ENCODE results near the gene DNM3. TPM values are rescaled to one million over a fixed set of nuclear protein-coding genes. Genes with fewer than 3 reads are reported as not detected.

The DNM3 gene
- total and polyA plus RNA-seq, 2 of the 8 experiments (the other 6 are each of a cell fraction or from before 2014, with no cell fraction given), result 2.0 to 8.5 TPM

GRCh38 chr1:171841050-171841910 lies at the start of gene DNM3 (continued):
- TF ChIP-seq RAD21 (IDR thresholded peaks at IDR 0.05 in 1 of 2, conservative IDR thresholded peaks at IDR 0.05 in 1 of 2; ENCODE audit: low read depth in 2 of 2, low read length in 2 of 2) (no peak; a peak in 1 of 4 replicates), CBX5 (IDR thresholded peaks at IDR 0.05; ENCODE audit: low read depth, low read length) (no peak), TBP (IDR thresholded peaks at IDR 0.05; ENCODE audit: low read depth, low read length) (peak; percentile 72), MAFK (IDR thresholded peaks at IDR 0.05; ENCODE audit: low read depth, low read length) (no peak), NANOG (IDR thresholded peaks at IDR 0.05; ENCODE audit: insufficient read depth, low read depth, low read length, poor library complexity, severe bottlenecking) (no peak), SIX5 (IDR thresholded peaks at IDR 0.05; ENCODE audit: low read depth, low read length) (no peak), SP4 (IDR thresholded peaks at IDR 0.05; ENCODE audit: low read length) (0 out of 2 replicates have a peak, but pooled peaks have one; percentile 58), HDAC2 (IDR thresholded peaks at IDR 0.05; ENCODE audit: borderline replicate concordance in 1 of 2, low read depth in 2 of 2, low read length in 2 of 2) (peak in 1 of 2 experiments; percentile 85; a peak in 1 of 4 replicates), RFX5 (IDR thresholded peaks at IDR 0.05; ENCODE audit: borderline replicate concordance, low read depth, low read length) (no peak), ZNF274 (IDR thresholded peaks at IDR 0.05; ENCODE audit: borderline replicate concordance, extremely low read depth, low read length) (no peak), ASH2L (IDR thresholded peaks at IDR 0.05; ENCODE audit: low read length) (peak; percentile 35), CTBP2 (IDR thresholded peaks at IDR 0.05; ENCODE audit: borderline replicate concordance, insufficient read depth, insufficient read length, low read length) (no peak), USF2 (IDR thresholded peaks at IDR 0.05; ENCODE audit: low read length) (no peak), TAF7 (optimal IDR thresholded peaks at IDR 0.05; ENCODE audit: borderline replicate concordance, low read depth, low read length) (no peak), GABPA (IDR thresholded peaks at IDR 0.05; ENCODE audit: borderline replicate concordance, insufficient read depth, low read length) (no peak), RNF2 (IDR thresholded peaks at IDR 0.05; ENCODE audit: borderline replicate concordance, low read depth, low read length, missing control alignments, poor library complexity, severe bottlenecking) (no peak), EZH2 (IDR thresholded peaks at IDR 0.05; ENCODE audit: low read depth, low read length, severe bottlenecking) (no peak), POLR2AphosphoS5 (IDR thresholded peaks at IDR 0.05; ENCODE audit: low read depth, low read length) (peak; percentile 78), TAF1 (IDR thresholded peaks at IDR 0.05; ENCODE audit: low read depth, low read length) (peak; percentile 79; the same call in 1 of the 2 replicates), POU5F1 (IDR thresholded peaks at IDR 0.05; ENCODE audit: low read depth, low read length) (no peak), BACH1 (IDR thresholded peaks at IDR 0.05; ENCODE audit: low read length) (no peak), BRCA1 (IDR thresholded peaks at IDR 0.05; ENCODE audit: low read depth, low read length) (no peak)

Data from H1 (cell line).